Cortex of kidney (tissue), 1 donor: ENCODE measurements around the gene LSM14B.

ENCODE experiments used
- DNase-seq: peaks from one replicate; lab custom pipeline; 2025; lab: John Stamatoyannopoulos, UW

LSM14B gene

GRCh38 chr20:62132421-62132820 is 10.1 kb downstream of the LSM14B start:
- no peak for DNase-seq

GRCh38 chr20:62133051-62133845 is 11.0 kb downstream of the LSM14B start:
- DNase-seq: no peak

- no peak for DNase-seq
Measured at GRCh38 chr20:62133864-62134263, 11.6 kb downstream of the LSM14B start.

- no peak for DNase-seq
Measured at GRCh38 chr20:62134735-62135231, 12.5 kb downstream of the LSM14B start.

GRCh38 chr20:62135573-62136266 is 13.4 kb downstream of the LSM14B start:
- no peak for DNase-seq

GRCh38 chr20:62136283-62137091 is 14.2 kb downstream of the LSM14B start:
- no peak for DNase-seq

- DNase-seq: no peak
Measured at GRCh38 chr20:62137092-62137384, 14.8 kb downstream of the LSM14B start.

- DNase-seq: no peak
Measured at GRCh38 chr20:62137478-62138203, 15.4 kb downstream of the LSM14B start.

GRCh38 chr20:62138204-62138543 is 15.9 kb downstream of the LSM14B start:
- DNase-seq: no peak

- no peak for DNase-seq
Measured at GRCh38 chr20:62138912-62139311, 16.6 kb downstream of the LSM14B start.

- DNase-seq: no peak
Measured at GRCh38 chr20:62139636-62140035, 17.4 kb downstream of the LSM14B start.

- no peak for DNase-seq
Measured at GRCh38 chr20:62141043-62141396, 18.7 kb downstream of the LSM14B start.

GRCh38 chr20:62141397-62142251 is 19.3 kb downstream of the LSM14B start:
- no peak for DNase-seq

- DNase-seq: no peak
Measured at GRCh38 chr20:62142252-62143080, 20.2 kb downstream of the LSM14B start.

GRCh38 chr20:62143081-62143956 is 21.0 kb downstream of the LSM14B start, which contains the start of the genes PSMA7 and SS18L1:
TSS of gene PSMA7 (minus strand) at chr20:62143394. CDS start at chr20:62143303, 91 bp downstream.
TSS of gene SS18L1 (plus strand) at chr20:62143769. CDS start at chr20:62143821, 52 bp downstream.
- no peak for DNase-seq

- DNase-seq: no peak
Measured at GRCh38 chr20:62143957-62144825, 21.9 kb downstream of the LSM14B start.

- DNase-seq: no peak
Measured at GRCh38 chr20:62145688-62146018, 23.4 kb downstream of the LSM14B start.
